GM18868 (cell line): Measurements from ENCODE around the gene GPR162.
"Not testable (repeated sequence)": the region's sequence is repeated elsewhere in the genome, so short reads cannot be mapped to it uniquely, and the experiment has no call there.

Source experiments
- ATAC-seq: cut with Tn5 transposase; IDR thresholded peaks from one replicate; pipeline ENCODE4 v1.9.1; 2021; ENCODE audit warnings: mild to moderate bottlenecking, moderate library complexity; ENCODE audit not compliant: unreplicated experiment

The GPR162 gene

DNA sequence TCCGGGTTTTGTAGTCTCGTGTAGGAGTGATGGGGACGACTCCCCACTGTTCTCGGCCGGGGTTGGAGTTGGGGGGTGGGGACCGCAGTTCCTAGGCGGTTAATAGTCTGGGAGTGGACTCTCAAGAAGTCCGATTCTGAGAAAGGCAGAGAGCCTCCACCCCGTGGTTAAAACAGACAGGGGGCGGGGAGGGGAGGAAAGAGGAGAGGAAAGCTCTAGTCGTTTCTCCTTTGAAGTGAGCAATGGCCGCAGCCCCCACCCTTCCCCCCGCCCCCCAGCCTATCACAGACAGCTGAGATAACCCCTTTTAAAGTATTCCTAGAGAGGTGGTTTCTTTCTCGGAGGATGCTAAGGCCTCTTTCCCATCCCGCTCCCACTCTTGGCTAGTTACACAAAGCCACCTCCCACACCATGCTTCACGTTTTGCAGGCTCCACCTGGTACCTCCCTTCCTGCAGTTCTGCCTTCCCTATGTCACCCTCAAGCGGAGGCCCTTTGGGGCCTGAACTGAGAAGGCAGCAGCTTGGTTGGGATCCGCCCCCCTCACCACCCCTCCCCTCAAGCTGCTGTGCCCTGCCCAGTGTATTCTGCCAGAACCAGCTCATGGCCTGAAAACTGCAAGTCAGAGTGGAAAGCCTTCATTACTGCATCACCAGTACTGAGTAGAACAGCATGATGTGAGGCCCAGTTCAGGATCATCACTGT is 31.2 kb downstream of the GPR162 start:
- ATAC-seq: no peak

GRCh38 chr12:6853626-6854025 is 32.0 kb downstream of the GPR162 start:
- no peak for ATAC-seq

DNA sequence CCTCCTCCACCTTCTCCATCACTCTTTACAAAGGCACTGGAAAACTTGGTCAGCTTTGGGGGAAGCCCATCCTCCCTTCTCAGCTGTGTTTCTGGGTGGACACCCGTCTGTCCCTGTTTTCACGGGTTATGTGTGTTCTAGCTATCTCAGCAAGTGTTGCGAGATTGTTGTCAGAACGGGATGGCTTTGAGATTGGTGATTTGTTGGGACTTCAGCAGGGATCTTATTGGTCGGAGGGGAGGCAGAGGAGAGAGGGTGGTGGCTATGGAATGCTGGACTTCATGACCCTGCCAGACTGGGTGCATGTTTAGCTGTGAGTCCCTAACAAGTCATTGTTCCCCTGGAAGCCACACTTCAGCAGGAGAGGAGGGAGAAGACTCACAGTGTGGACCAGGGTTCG is 32.4 kb downstream of the GPR162 start:
- no peak for ATAC-seq

GRCh38 chr12:6855322-6855721 is 33.7 kb downstream of the GPR162 start:
- no peak for ATAC-seq

DNA sequence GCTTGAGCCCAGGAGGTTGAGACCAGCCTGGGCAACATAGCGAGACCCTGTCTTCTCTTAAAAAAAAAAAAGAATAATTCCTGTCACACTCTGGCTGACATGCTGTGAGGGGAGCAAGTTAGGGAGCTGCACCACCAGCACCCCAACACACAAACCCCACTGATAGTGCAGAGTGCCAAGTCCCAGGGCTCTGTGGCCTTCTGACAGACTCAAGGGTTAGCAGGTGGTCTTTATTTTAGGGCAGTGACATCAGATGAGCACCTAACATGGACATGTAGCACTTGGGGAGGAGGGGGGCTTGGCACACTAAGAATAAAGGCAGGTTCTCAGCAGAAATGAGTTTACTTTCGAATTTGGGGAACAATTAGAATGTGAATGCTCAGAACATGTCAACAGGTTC is 37.2 kb downstream of the GPR162 start:
- ATAC-seq: no peak

- no peak for ATAC-seq
Measured at GRCh38 chr12:6860116-6860515, 38.5 kb downstream of the GPR162 start.

GRCh38 chr12:6860942-6861341 is 39.3 kb downstream of the GPR162 start:
- ATAC-seq: no peak

DNA sequence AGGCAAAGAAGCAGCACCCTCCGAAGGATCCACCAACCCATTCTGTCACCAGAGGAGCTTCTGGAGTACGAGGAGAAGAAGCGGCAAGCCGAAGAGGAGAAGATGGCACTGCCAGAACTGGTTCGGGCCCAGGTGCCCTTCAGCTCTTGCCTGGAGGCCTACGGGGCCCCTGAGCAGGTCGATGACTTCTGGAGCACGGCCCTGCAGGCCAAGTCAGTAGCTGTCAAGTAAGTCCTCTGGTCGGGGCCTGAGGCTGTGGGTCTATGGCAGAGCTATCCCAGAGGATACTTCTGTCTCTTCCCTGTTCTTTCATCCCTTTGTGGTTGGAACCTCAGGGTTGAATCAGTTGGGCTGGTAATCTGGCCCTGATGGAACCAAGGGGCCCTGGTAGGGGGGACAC is 39.8 kb downstream of the GPR162 start:
- no peak for ATAC-seq

DNA sequence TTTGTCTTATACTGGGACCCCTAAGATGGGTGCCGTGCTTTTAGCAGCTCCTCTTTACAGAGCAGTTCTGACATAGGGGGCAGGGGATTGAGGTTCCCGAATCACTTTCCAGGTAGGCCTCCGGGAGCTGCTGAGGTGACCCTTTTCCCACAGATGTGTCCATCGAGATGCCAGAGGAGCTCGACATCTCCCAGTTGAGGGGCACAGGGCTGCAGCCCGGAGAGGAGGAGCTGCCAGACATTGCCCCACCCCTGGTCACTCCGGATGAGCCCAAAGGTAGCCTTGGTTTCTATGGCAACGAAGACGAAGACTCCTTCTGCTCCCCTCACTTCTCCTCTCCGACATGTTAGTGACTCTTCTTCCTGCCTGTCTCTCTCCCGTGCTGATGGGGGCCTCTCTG is 41.4 kb downstream of the GPR162 start:
- no peak for ATAC-seq

- no peak for ATAC-seq
Measured at GRCh38 chr12:6863586-6864321, 42.1 kb downstream of the GPR162 start.

DNA sequence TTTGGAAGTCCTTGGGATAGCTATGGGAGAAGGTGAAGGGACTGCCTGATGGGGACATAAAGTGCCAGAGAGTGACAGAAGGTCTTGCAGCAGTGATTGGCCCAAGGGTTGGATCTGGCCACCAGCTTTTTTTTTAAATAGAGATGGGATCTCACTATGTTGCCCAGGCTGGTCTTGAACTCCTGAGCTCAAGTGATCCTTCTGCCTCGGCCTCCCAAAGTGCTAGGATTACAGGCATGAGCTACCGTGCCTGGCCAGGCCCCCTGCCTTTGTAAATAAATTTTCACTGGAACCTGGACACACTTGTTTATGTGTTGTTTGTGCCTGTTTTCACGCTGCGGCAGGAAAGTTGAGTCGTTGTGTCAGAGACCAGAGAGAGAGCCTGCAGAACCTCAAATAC is 43.7 kb downstream of the GPR162 start:
- not testable (repeated sequence) for ATAC-seq

GRCh38 chr12:6866163-6866919 is 44.7 kb downstream of the GPR162 start:
- ATAC-seq: no peak

GRCh38 chr12:6866920-6867412 is 45.3 kb downstream of the GPR162 start:
- ATAC-seq: peak; percentile 10

- peak; percentile 56 for ATAC-seq
Measured at GRCh38 chr12:6867413-6868210, 46.0 kb downstream of the GPR162 start, which contains the start of gene TPI1. TPI1 (plus strand) TSS chr12:6867531; CDS start chr12:6867567, 36 bp downstream.

GRCh38 chr12:6868211-6869048 is 46.8 kb downstream of the GPR162 start:
- ATAC-seq: no peak

DNA sequence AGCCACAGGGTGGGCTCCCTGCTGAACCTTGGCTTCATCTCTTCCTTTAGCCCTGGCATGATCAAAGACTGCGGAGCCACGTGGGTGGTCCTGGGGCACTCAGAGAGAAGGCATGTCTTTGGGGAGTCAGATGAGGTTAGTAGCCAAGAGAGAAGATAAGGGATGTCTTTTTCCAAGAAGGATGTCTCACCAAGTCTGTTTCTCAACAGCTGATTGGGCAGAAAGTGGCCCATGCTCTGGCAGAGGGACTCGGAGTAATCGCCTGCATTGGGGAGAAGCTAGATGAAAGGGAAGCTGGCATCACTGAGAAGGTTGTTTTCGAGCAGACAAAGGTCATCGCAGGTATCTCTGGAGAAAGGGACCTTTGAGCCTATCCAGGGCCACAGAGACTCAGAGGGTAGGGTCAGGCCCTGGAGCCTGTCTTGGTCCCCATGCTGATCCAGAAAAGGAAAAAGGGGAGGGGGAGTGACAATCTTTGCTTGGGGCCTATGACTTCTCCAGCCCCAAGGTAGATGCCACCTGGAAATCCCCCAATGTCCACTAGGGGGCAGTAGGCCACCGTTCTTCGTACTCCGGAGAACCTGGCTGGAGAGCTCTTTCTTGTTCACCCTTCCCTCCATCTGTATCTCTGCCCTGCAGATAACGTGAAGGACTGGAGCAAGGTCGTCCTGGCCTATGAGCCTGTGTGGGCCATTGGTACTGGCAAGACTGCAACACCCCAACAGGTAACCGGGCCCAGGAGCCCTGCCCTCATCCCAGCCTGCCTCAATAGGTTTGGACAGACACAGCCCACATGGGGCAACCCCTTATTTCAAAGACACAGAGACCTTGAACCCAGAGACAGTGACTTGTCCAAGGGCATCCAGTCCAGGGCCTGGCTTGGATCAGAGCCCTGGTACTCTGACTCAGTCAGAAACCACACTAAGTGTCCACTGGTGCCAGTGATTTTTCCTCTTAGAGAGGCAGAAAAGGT is 47.7 kb downstream of the GPR162 start:
- no peak for ATAC-seq

- not testable (repeated sequence) for ATAC-seq
Measured at GRCh38 chr12:6870304-6870703, 48.7 kb downstream of the GPR162 start.
